HepG2 (cell line): Measurements from ENCODE around the gene SLAMF8. TPM values are rescaled to one million over a fixed set of nuclear protein-coding genes. Genes with fewer than 3 reads are reported as not detected.

ENCODE experiments used
- CEBPG ChIP-seq: IDR thresholded peaks from 2 replicates; pipeline ENCODE4 v1.6.1; 2016
- EP300 ChIP-seq, 3 experiments: sonication (generic) in 1 of 3; formaldehyde crosslinking in 1 of 3; IDR thresholded peaks; 2 replicates each; pipeline versions ENCODE4 v1.5.1 to v1.6.1; 2011 to 2020; ENCODE audit warnings: low read depth in 2 of 3, low read length in 2 of 3, borderline replicate concordance in 1 of 3, improper control_type of control experiment in 1 of 3, mild to moderate bottlenecking in 1 of 3, missing genetic modification reagents in 1 of 3, moderate library complexity in 1 of 3
- FOSL2 ChIP-seq: sonication (generic); formaldehyde crosslinking; IDR thresholded peaks from 2 replicates; pipeline ENCODE4 v1.4.0; 2020; ENCODE audit warnings: missing genetic modification reagents
- GPN1 ChIP-seq: sonication (generic); formaldehyde crosslinking; IDR thresholded peaks from 2 replicates; pipeline ENCODE4 v1.5.1; 2020; ENCODE audit warnings: missing genetic modification reagents, borderline replicate concordance
- HOXA9 ChIP-seq: sonication (generic); formaldehyde crosslinking; IDR thresholded peaks from 2 replicates; pipeline ENCODE4 v1.8.1; 2022; ENCODE audit warnings: missing genetic modification reagents, mild to moderate bottlenecking, moderate library complexity, borderline replicate concordance
- KMT2A ChIP-seq: sonication (generic); formaldehyde crosslinking; IDR thresholded peaks from 2 replicates; pipeline ENCODE4 v1.4.0; 2020; ENCODE audit warnings: missing genetic modification reagents
- MAFF ChIP-seq: IDR thresholded peaks from 2 replicates; pipeline ENCODE4 v1.6.1; 2011; ENCODE audit warnings: low read depth, low read length, improper control_type of control experiment
- MAFK ChIP-seq, 2 experiments: IDR thresholded peaks in 1 of 2; conservative IDR thresholded peaks in 1 of 2; 2 replicates each; pipeline ENCODE4 v1.6.1; 2011; ENCODE audit warnings: improper control_type of control experiment in 2 of 2, low read length in 2 of 2
- NR1H2 ChIP-seq: sonication (generic); formaldehyde crosslinking; IDR thresholded peaks from 2 replicates; pipeline ENCODE4 v1.8.1; 2022; ENCODE audit warnings: low read depth, missing genetic modification reagents, borderline replicate concordance
- NR2C2 ChIP-seq: sonication (generic); formaldehyde crosslinking; IDR thresholded peaks from 2 replicates; pipeline ENCODE4 v1.4.0; 2020; ENCODE audit warnings: missing genetic modification reagents, mild to moderate bottlenecking, moderate library complexity, borderline replicate concordance
- PLRG1 ChIP-seq: fragments of 450-650 bp; conservative IDR thresholded peaks from 2 replicates; pipeline ENCODE4 v1.6.1; 2016
- RNF2 ChIP-seq: fragments of 450-650 bp; conservative IDR thresholded peaks from 2 replicates; pipeline ENCODE4 v1.6.1; 2016; ENCODE audit warnings: low read depth
- SOX13 ChIP-seq, 3 experiments: fragments of 450-650 bp in 1 of 3; sonication (generic) in 1 of 3; formaldehyde crosslinking in 1 of 3; IDR thresholded peaks in 2 of 3; conservative IDR thresholded peaks in 1 of 3; 2 replicates each; pipeline versions ENCODE4 v1.5.0 to v1.6.1; 2016 to 2020; ENCODE audit warnings: antibody characterized with exemption in 1 of 3, mild to moderate bottlenecking in 1 of 3, missing compliant biosample characterization in 1 of 3, missing genetic modification reagents in 1 of 3, moderate library complexity in 1 of 3
- TMF1 ChIP-seq: sonication (generic); formaldehyde crosslinking; IDR thresholded peaks from 2 replicates; pipeline ENCODE4 v1.8.1; 2022; ENCODE audit warnings: low read depth, missing genetic modification reagents
- ZNF367 ChIP-seq: sonication (generic); formaldehyde crosslinking; IDR thresholded peaks from 2 replicates; pipeline ENCODE4 v1.4.0; 2020; ENCODE audit warnings: missing genetic modification reagents, borderline replicate concordance
- polyA plus RNA-seq, 8 experiments: library from polyadenylated mRNA; depleted of rRNA in 3 of 8; stranded (reverse) in 7 of 8; unstranded in 1 of 8; fragments of >200 nt; fragmentation: Illumina TruSeq in 4 of 8; extraction: Trizol in 4 of 8; gene quantifications; 2 replicates each; pipeline versions ENCODE4 v1.2.1 to v1.2.3, GENCODE V29; 2011 to 2016; ENCODE audit warnings: low read depth in 4 of 8, missing spikeins in 1 of 8, mixed read lengths in 1 of 8; ENCODE audit not compliant: insufficient read depth in 1 of 8
- total RNA-seq, 5 experiments: library from RNA; depleted of rRNA; stranded (reverse); fragments of >200 nt; fragmentation: Illumina TruSeq; extraction: Trizol; gene quantifications; 2 replicates each; pipeline ENCODE4 v1.2.3, GENCODE V29; 2016; ENCODE audit warnings: low read depth in 1 of 5
- TF ChIP-seq, protein P1 (sequence below): sonication (generic); formaldehyde crosslinking; IDR thresholded peaks from 2 replicates; pipeline ENCODE4 v1.4.0; 2020; ENCODE audit warnings: missing genetic modification reagents, mild to moderate bottlenecking, borderline replicate concordance

SLAMF8 gene
- total and polyA plus RNA-seq, 2 of the 13 experiments (the other 11 are each of a cell fraction or from before 2014, with no cell fraction given) = not detected

DNA sequence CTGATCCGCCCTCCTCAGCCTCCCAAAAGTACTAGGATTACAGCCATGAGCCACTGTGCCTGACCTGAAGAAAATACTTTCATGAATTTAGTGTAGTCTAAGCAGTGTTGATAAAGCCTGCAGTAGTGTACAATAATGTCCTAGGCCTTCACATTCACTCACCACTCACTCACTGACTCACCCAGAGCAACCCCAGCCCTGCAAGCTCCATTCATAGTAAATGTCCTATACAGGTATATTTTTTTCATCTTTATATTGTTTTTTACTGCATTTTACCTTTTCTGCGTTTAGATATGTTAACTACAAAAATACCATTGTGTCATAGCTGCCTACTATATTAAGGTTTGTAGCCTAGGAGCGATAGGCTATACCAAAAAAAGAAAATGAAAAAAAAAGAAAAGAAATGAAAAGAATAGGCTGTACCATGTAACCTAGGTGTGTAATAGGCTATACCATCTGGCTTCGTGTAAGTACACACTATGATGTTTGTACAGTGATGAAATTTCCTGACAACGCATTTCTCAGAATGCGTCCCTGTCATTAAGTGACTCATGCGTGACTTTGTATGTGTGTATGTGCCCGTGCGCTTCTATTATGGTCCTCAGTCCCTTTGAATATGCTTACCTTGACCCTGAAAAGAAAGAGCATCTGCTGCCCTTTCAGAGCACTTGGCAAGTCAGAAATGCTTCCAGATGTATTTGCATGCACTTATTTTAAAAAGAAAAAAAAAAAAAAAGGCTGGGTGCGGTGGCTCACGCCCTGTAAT, 9.2 kb upstream of the SLAMF8 start (continued):
- TF ChIP-seq, protein P1, sequence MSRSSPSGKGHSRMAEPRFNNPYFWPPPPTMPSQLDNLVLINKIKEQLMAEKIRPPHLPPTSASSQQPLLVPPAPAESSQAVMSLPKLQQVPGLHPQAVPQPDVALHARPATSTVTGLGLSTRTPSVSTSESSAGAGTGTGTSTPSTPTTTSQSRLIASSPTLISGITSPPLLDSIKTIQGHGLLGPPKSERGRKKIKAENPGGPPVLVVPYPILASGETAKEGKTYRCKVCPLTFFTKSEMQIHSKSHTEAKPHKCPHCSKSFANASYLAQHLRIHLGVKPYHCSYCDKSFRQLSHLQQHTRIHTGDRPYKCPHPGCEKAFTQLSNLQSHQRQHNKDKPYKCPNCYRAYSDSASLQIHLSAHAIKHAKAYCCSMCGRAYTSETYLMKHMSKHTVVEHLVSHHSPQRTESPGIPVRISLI = no peak
- peak; percentile 34; the same call in 1 of the 2 replicates for TF ChIP-seq CEBPG (CRISPR knock-in tag)
- TF ChIP-seq GPN1 (CRISPR knock-in tag) = no peak
- TF ChIP-seq NR2C2 (CRISPR knock-in tag) = no peak
- TF ChIP-seq FOSL2 (CRISPR knock-in tag) = peak; percentile 95
- no peak for TF ChIP-seq ZNF367 (CRISPR knock-in tag)
- no peak for TF ChIP-seq RNF2
- TF ChIP-seq MAFF = peak; percentile 93
- no peak for TF ChIP-seq NR1H2 (CRISPR knock-in tag)
- no peak for TF ChIP-seq KMT2A
- no peak for TF ChIP-seq SOX13 (IDR thresholded peaks at IDR 0.05)
- TF ChIP-seq SOX13 (CRISPR knock-in tag; conservative IDR thresholded peaks at IDR 0.05 in 1 of 2, IDR thresholded peaks at IDR 0.05 in 1 of 2) = peak in 1 of 2 experiments; percentile 6; a peak in 1 of 4 replicates
- TF ChIP-seq EP300 (IDR thresholded peaks at IDR 0.05; ENCODE audit: low read depth in 2 of 2, low read length in 2 of 2) = peak in 1 of 2 experiments; percentile 19; a peak in 1 of 4 replicates
- TF ChIP-seq EP300 (CRISPR knock-in tag; IDR thresholded peaks at IDR 0.05; ENCODE audit: borderline replicate concordance) = no peak
- TF ChIP-seq HOXA9 (CRISPR knock-in tag) = no peak
- no peak for TF ChIP-seq TMF1 (CRISPR knock-in tag)
- TF ChIP-seq MAFK (conservative IDR thresholded peaks at IDR 0.05 in 1 of 2, IDR thresholded peaks at IDR 0.05 in 1 of 2; ENCODE audit: low read length in 2 of 2) = peak; percentile 89 to 93
- TF ChIP-seq PLRG1 = no peak
